HG03565 (cell line): ENCODE results near the gene HILPDA.
"Not testable (repeated sequence)": the region's sequence is repeated elsewhere in the genome, so short reads cannot be mapped to it uniquely, and the experiment has no call there.

ENCODE experiments used
- ATAC-seq: cut with Tn5 transposase; IDR thresholded peaks from one replicate; pipeline ENCODE4 v1.9.1; 2021; ENCODE audit warnings: mild to moderate bottlenecking, moderate library complexity; ENCODE audit not compliant: unreplicated experiment

HILPDA gene

GRCh38 chr7:128431221-128431620 lies 24.5 kb upstream of the HILPDA start:
- ATAC-seq: no peak

GRCh38 chr7:128431754-128432153 lies 23.9 kb upstream of the HILPDA start:
- ATAC-seq: no peak

GRCh38 chr7:128434413-128435326 lies 21.0 kb upstream of the HILPDA start:
- no peak for ATAC-seq

- no peak for ATAC-seq
Observed at GRCh38 chr7:128435327-128435686, 20.4 kb upstream of the HILPDA start.

GRCh38 chr7:128437426-128438332 lies 18.0 kb upstream of the HILPDA start:
- no peak for ATAC-seq

GRCh38 chr7:128442356-128442755 lies 13.3 kb upstream of the HILPDA start:
- ATAC-seq: no peak

- no peak for ATAC-seq
Observed at GRCh38 chr7:128443831-128444600, 11.7 kb upstream of the HILPDA start.

GRCh38 chr7:128446306-128446705 lies 9.4 kb upstream of the HILPDA start:
- no peak for ATAC-seq

GRCh38 chr7:128447941-128448564 lies 7.6 kb upstream of the HILPDA start:
- ATAC-seq: no peak

GRCh38 chr7:128448751-128449302 lies 6.9 kb upstream of the HILPDA start:
- no peak for ATAC-seq

- no peak for ATAC-seq
Observed at GRCh38 chr7:128450409-128450808, 5.3 kb upstream of the HILPDA start.

GRCh38 chr7:128450913-128451312 lies 4.8 kb upstream of the HILPDA start:
- ATAC-seq: no peak

GRCh38 chr7:128452552-128452951 lies 3.1 kb upstream of the HILPDA start:
- ATAC-seq: no peak

- no peak for ATAC-seq
Observed at GRCh38 chr7:128453836-128454804, 1.6 kb upstream of the HILPDA start.

GRCh38 chr7:128454808-128455542 lies 703 bp upstream of the HILPDA start:
- ATAC-seq: no peak

GRCh38 chr7:128456255-128456725 lies 612 bp downstream of the HILPDA start:
- no peak for ATAC-seq

GRCh38 chr7:128457385-128457784 lies 1.7 kb downstream of the HILPDA start:
- not testable (repeated sequence) for ATAC-seq

GRCh38 chr7:128458956-128459355 lies 3.3 kb downstream of the HILPDA start:
- peak; percentile 11 for ATAC-seq
